Measurements from ENCODE around the gene PTPRH.

- TF ChIP-seq NR2C1 (IDR thresholded peaks at IDR 0.05), result no peak
- no peak for TF ChIP-seq NR2C1 (tag; IDR thresholded peaks at IDR 0.05)
- TF ChIP-seq PREB (CRISPR knock-in tag; IDR thresholded peaks at IDR 0.05), result no peak
- no peak for TF ChIP-seq BDP1 (IDR thresholded peaks at IDR 0.05; ENCODE audit: insufficient read depth, insufficient read length)
Observed at GRCh38 chr19:55158423-55158822, 50.9 kb downstream of the PTPRH start.

Data from K562 (cell line).